BLaER1 (cell line): Measurements from ENCODE around the gene RNF128.
"Not testable (repeated sequence)": the region's sequence is repeated elsewhere in the genome, so short reads cannot be mapped to it uniquely, and the experiment has no call there.

Source experiments
- H3K27ac ChIP-seq: shearing (Covaris generic); formaldehyde crosslinking; 2 replicates; pipeline ENCODE4 v1.8.1; 2022
- H3K27me3 ChIP-seq: shearing (Covaris generic); formaldehyde crosslinking; 2 replicates; pipeline ENCODE4 v1.8.1; 2022
- H3K36me3 ChIP-seq: shearing (Covaris generic); formaldehyde crosslinking; 2 replicates; pipeline ENCODE4 v1.8.1; 2022
- H3K4me1 ChIP-seq: shearing (Covaris generic); formaldehyde crosslinking; 2 replicates; pipeline ENCODE4 v1.8.1; 2022
- H3K4me2 ChIP-seq: shearing (Covaris generic); formaldehyde crosslinking; 2 replicates; pipeline ENCODE4 v1.8.1; 2022
- H3K4me3 ChIP-seq: shearing (Covaris generic); formaldehyde crosslinking; 2 replicates; pipeline ENCODE4 v1.8.1; 2022
- H3K9ac ChIP-seq: shearing (Covaris generic); formaldehyde crosslinking; 2 replicates; pipeline ENCODE4 v1.8.1; 2022
- H3K9me3 ChIP-seq: shearing (Covaris generic); formaldehyde crosslinking; 2 replicates; pipeline ENCODE4 v1.8.1; 2022
- H4K20me1 ChIP-seq: shearing (Covaris generic); formaldehyde crosslinking; 2 replicates; pipeline ENCODE4 v1.8.1; 2022
- Cebpa-rat ChIP-seq: shearing (Covaris generic); IDR thresholded peaks from 2 replicates; pipeline ENCODE4 v1.8.1; 2022

Gene RNF128

DNA sequence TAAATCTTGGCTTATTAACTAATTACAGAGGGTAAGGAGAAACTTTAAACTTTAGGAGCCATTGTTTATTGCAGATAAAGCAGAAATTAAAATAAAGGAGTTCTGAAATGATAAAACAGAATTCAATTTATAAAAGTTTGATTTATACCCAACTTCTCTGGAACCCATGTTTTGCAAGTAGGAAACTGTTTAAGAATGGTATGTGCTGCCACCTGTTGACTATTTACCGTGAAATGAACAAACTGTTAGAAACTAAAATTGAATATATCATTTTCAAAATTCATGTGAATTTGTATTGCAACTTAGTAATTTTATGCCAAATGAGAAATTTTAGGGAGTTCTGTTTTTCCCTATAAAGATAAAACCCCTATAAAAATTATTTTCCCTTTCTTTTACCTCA is 65.0 kb downstream of the RNF128 start:
- H3K9ac ChIP-seq = no peak overlapping the region
- no peak for TF ChIP-seq Cebpa-rat
- no peaks in the 10 kb centered on the region; the same call in 1 of the 2 replicates for H4K20me1 ChIP-seq
- no peaks in the 10 kb centered on the region for H3K36me3 ChIP-seq
- H3K4me1 ChIP-seq = no peaks in the 10 kb centered on the region
- H3K4me3 ChIP-seq = no peak overlapping the region
- no peak overlapping the region for H3K4me2 ChIP-seq
- H3K27ac ChIP-seq = no peak overlapping the region
- no peaks in the 10 kb centered on the region for H3K9me3 ChIP-seq
- peaks cover 38% of the 10 kb centered on the region for H3K27me3 ChIP-seq

DNA sequence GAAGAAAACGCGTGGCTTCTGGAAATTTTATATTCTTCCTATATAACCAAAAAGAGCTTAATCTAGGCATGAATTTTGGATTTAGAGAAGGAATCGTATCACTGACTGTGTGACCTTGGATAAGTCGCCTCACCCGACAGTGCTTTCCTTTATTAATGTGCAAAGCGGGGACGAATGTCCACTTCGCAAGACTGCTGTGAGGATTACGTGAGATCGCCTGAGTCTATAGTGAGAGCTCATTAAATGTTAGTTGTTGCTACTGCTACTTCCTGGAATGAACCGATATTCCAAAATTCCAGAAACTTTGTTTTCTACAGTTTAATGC is 75.5 kb downstream of the RNF128 start:
- no peaks in the 10 kb centered on the region for H3K9me3 ChIP-seq
- H3K36me3 ChIP-seq = no peaks in the 10 kb centered on the region
- H3K9ac ChIP-seq = no peak overlapping the region
- peaks cover 94% of the 10 kb centered on the region for H3K27me3 ChIP-seq
- TF ChIP-seq Cebpa-rat = no peak
- H3K27ac ChIP-seq = no peak overlapping the region
- peak overlapping the region; percentile 71 for H3K4me3 ChIP-seq
- H3K4me1 ChIP-seq = peaks cover 16% of the 10 kb centered on the region
- H4K20me1 ChIP-seq = no peaks in the 10 kb centered on the region
- peak overlapping the region; percentile 62 for H3K4me2 ChIP-seq

DNA sequence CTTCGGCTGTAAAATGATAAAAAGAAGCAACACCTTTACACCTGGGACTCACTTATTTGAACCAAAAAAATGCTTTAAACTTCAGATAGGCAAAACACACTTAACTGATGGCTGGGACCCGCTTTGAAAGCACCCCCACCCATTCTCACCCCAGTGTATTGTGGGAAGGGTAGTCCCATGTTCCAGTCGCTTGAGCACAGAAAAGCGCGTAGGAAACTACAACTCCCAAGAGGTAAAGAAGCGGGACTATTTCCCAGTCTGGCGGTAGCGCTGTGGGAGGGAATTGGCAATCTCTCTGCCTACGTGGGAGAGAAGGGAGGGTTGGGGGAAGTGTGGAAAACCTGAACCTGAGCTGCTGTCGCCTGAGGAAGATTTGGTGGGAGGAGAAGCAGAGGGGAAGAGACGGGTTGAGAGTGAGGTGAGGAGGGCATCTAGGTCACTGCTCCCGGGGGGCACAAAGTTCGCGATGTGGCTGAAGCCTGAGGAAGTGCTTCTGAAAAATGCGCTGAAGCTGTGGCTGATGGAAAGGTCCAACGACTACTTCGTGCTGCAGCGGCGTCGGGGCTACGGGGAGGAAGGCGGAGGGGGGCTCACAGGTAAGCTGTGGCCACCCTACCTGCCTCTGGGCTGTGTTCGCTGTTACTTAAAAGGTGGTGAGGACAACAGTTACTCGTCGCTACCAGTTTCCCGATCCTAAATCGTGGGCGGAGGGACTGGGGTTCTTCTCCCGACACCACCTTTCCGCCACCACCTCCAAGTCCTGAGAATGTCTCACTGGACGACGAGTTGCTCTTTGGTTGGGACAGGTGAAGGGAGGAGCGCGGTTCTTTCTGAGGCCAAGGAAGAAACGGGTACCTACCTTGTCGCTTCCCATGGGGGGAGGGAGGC is 76.1 kb downstream of the RNF128 start, which contains the start of gene TBC1D8B:
Gene TBC1D8B (plus strand): TSS at position 286 of the 888 bp plus-strand sequence. CDS start 181 bp downstream, at position 467.
- H3K27me3 ChIP-seq = peaks cover 93% of the 10 kb centered on the region

DNA sequence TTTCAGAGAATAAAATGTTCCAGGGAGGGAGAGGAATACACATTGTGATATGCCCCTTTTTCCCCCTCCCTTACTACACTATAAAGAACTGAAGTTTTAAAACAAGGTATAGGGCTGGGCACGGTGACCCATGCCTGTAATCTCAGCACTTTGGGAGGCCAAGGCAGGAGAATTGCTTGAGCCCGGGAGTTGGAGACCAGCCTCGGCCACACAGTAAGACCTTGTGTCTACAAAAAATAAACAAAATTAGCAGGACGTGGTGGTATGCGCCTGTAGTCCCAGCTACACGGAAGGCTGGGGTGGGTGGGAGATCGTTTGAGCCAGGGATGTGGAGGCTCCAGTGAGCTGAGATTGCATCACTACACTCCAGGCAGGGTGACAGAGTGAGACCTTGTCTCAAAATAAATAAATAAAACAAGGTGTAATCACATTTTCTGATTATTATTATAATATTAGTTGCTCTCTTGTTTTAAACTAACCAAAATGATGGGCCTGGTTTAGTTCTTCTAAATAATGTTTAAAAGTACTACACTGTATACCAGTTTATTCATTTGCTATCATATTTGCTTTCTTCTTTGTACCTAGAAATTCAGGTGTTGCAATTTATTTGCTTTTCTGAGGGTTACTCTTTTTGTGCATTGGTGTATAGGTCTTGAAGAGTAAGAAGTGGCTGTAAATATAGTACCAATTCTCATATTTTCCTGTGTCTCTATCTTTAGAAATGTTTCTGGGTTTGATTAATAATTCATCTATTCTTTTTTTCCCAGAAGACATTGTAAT is 84.8 kb downstream of the RNF128 start:
- Histone ChIP-seq H3K27ac (no peak overlapping the region), H3K27me3 (peaks cover 52% of the 10 kb centered on the region), H3K4me1 (no peaks in the 10 kb centered on the region), H3K4me2 (no peak overlapping the region), H3K4me3 (no peak overlapping the region), H3K9ac (no peak overlapping the region), H3K9me3 (no peaks in the 10 kb centered on the region), H4K20me1 (0 out of 2 replicates have a peak, but pooled peaks cover 3% of the 10 kb centered on the region), H3K36me3 (no peaks in the 10 kb centered on the region)
- TF ChIP-seq Cebpa-rat = no peak

More for the DNA sequence above, 76.1 kb downstream of the RNF128 start, which contains the start of gene TBC1D8B:
- Histone ChIP-seq H3K9me3 (no peaks in the 10 kb centered on the region), H3K4me1 (peaks cover 16% of the 10 kb centered on the region), H4K20me1 (no peaks in the 10 kb centered on the region), H3K36me3 (no peaks in the 10 kb centered on the region), H3K4me2 (peak within 1 kb of the TSS; percentile 67), H3K4me3 (peak within 1 kb of the TSS; percentile 71), H3K9ac (peak within 1 kb of the TSS; percentile 59; the same call in 1 of the 2 replicates), H3K27ac (0 out of 2 replicates have a peak within 1 kb of the TSS, but pooled peaks have one; percentile 21)
- TF ChIP-seq Cebpa-rat = no peak

DNA sequence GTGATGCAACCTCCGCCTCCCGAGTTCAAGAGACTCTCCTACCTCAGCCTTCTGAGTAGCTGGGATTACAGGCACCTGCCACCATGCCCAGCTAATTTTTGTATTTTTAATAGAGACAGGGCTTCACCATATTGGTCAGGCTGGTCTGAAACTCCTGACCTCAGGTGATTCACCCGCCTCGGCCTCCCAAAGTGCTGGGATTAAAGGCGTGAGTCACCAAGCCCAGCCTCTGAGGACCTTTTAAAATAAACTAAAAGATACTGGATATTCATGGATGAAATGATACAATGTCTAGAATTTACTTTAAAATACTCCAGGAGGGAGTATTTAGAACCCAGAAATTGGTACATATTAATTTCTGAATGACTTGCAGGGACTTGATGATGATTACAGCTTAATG is 86.4 kb downstream of the RNF128 start:
- H3K9me3 ChIP-seq, H3K9ac ChIP-seq, H4K20me1 ChIP-seq, H3K4me1 ChIP-seq, H3K4me3 ChIP-seq, H3K4me2 ChIP-seq, H3K27ac ChIP-seq, H3K36me3 ChIP-seq: not testable (repeated sequence)
- H3K27me3 ChIP-seq = peaks cover 45% of the 10 kb centered on the region

DNA sequence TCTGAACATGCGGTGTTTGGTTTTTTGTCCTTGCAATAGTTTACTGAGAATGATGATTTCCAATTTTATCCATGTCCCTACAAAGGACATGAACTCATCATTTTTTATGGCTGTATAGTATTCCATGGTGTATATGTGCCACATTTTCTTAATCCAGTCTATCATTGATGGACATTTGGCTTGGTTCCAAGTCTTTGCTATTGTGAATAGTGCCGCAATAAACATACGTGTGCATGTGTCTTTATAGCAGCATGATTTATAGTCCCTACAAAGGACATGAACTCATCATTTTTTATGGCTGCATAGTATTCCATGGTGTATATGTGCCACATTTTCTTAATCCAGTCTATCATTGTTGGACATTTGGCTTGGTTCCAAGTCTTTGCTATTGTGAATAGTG is 87.6 kb downstream of the RNF128 start:
- H3K9me3 ChIP-seq, H3K4me3 ChIP-seq, H3K27ac ChIP-seq, H4K20me1 ChIP-seq, H3K4me2 ChIP-seq, H3K4me1 ChIP-seq, H3K9ac ChIP-seq, H3K36me3 ChIP-seq: not testable (repeated sequence)
- peaks cover 48% of the 10 kb centered on the region for H3K27me3 ChIP-seq
